Mucosa of rectum (tissue), 2 donors: ENCODE results near the gene PHLDB1.
"Not testable (repeated sequence)": the region's sequence is repeated elsewhere in the genome, so short reads cannot be mapped to it uniquely, and the experiment has no call there.

Experiments
- H3K27ac ChIP-seq, 2 donors: one replicate each; pipeline ENCODE4 v1.7.0; 2013; ENCODE audit warnings: inconsistent platforms in 2 of 2, low read depth in 2 of 2, low read length in 2 of 2
- H3K27me3 ChIP-seq, 2 donors: one replicate each; pipeline ENCODE4 v1.7.0; 2013; ENCODE audit warnings: low read length in 2 of 2; ENCODE audit not compliant: control insufficient read depth in 2 of 2, insufficient read depth in 2 of 2
- H3K36me3 ChIP-seq, 2 donors: one replicate each; pipeline ENCODE4 v1.7.0; 2013; ENCODE audit warnings: low read length in 2 of 2; ENCODE audit not compliant: control insufficient read depth in 2 of 2, insufficient read depth in 2 of 2
- H3K4me1 ChIP-seq, 2 donors: one replicate each; pipeline ENCODE4 v1.7.0; 2013; ENCODE audit warnings: low read length in 2 of 2, mild to moderate bottlenecking in 1 of 2; ENCODE audit not compliant: control insufficient read depth in 2 of 2, insufficient read depth in 2 of 2
- H3K4me3 ChIP-seq, 2 donors: one replicate each; pipeline ENCODE4 v1.7.0; 2013; ENCODE audit warnings: low read length in 2 of 2
- H3K9ac ChIP-seq, 2 donors: one replicate each; pipeline ENCODE4 v1.7.0; 2013; ENCODE audit warnings: low read length in 2 of 2, low read depth in 1 of 2, mild to moderate bottlenecking in 1 of 2
- H3K9me3 ChIP-seq, 2 donors: one replicate each; pipeline ENCODE4 v1.7.0; 2013; ENCODE audit warnings: low read length in 2 of 2; ENCODE audit not compliant: control insufficient read depth in 2 of 2
- donor health status: healthy.
- donor health status: Normal muscosa, but diverticular disease.

PHLDB1 gene

GRCh38 chr11:118682372-118682771, 75.0 kb downstream of the PHLDB1 start:
- peaks cover 0 to 2% of the 10 kb centered on the region in 2 donors for H3K27me3 ChIP-seq
- H3K36me3 ChIP-seq, result no peaks in the 10 kb centered on the region
- no peak overlapping the region for H3K9ac ChIP-seq
- no peak overlapping the region for H3K4me3 ChIP-seq
- H3K27ac ChIP-seq, result no peak overlapping the region
- H3K9me3 ChIP-seq, result no peaks in the 10 kb centered on the region
- H3K4me1 ChIP-seq, result peaks cover 3 to 12% of the 10 kb centered on the region in 2 donors

- H3K4me3 ChIP-seq, H3K9ac ChIP-seq, H3K36me3 ChIP-seq, H3K27me3 ChIP-seq, H3K27ac ChIP-seq, H3K9me3 ChIP-seq: not testable (repeated sequence)
- H3K4me1 ChIP-seq, result peaks cover 3 to 12% of the 10 kb centered on the region in 2 donors
Measured at GRCh38 chr11:118682939-118683338, 75.5 kb downstream of the PHLDB1 start.

GRCh38 chr11:118684187-118684586, 76.8 kb downstream of the PHLDB1 start:
- Histone ChIP-seq H3K27ac (no peak overlapping the region), H3K9ac (no peak overlapping the region), H3K27me3 (peaks cover 0 to 2% of the 10 kb centered on the region in 2 donors)

GRCh38 chr11:118687906-118688305, 80.5 kb downstream of the PHLDB1 start:
- no peaks in the 10 kb centered on the region for H3K27me3 ChIP-seq
- H3K9me3 ChIP-seq, result no peaks in the 10 kb centered on the region
- H3K36me3 ChIP-seq, result no peaks in the 10 kb centered on the region
- no peak overlapping the region for H3K4me3 ChIP-seq
- peaks cover 5 to 10% of the 10 kb centered on the region in 2 donors for H3K4me1 ChIP-seq
- no peak overlapping the region for H3K9ac ChIP-seq
- no peak overlapping the region for H3K27ac ChIP-seq

More at GRCh38 chr11:118684187-118684586, 76.8 kb downstream of the PHLDB1 start:
- H3K9me3 ChIP-seq, result no peaks in the 10 kb centered on the region
- H3K4me1 ChIP-seq, result peaks cover 3 to 7% of the 10 kb centered on the region in 2 donors
- H3K4me3 ChIP-seq, result no peak overlapping the region
- no peaks in the 10 kb centered on the region for H3K36me3 ChIP-seq

GRCh38 chr11:118688339-118688738, 80.9 kb downstream of the PHLDB1 start:
- H3K27me3 ChIP-seq, H3K9me3 ChIP-seq, H3K36me3 ChIP-seq, H3K9ac ChIP-seq, H3K27ac ChIP-seq, H3K4me3 ChIP-seq: not testable (repeated sequence)
- H3K4me1 ChIP-seq, result peaks cover 5 to 10% of the 10 kb centered on the region in 2 donors

- Histone ChIP-seq H3K27ac (no peak overlapping the region), H3K4me1 (peaks cover 10% of the 10 kb centered on the region in 2 donors), H3K36me3 (no peaks in the 10 kb centered on the region), H3K4me3 (peak overlapping the region in 1 of 2 donors; percentile 37), H3K9ac (peak overlapping the region in 1 of 2 donors; percentile 26), H3K27me3 (no peaks in the 10 kb centered on the region), H3K9me3 (no peaks in the 10 kb centered on the region)
Measured at GRCh38 chr11:118688851-118689502, 81.6 kb downstream of the PHLDB1 start.

- Histone ChIP-seq H3K4me3 (peak overlapping the region; percentile 17 to 37), H3K27ac (no peak overlapping the region), H3K4me1 (peaks cover 10% of the 10 kb centered on the region in 2 donors), H3K27me3 (no peaks in the 10 kb centered on the region), H3K9me3 (no peaks in the 10 kb centered on the region), H3K36me3 (no peaks in the 10 kb centered on the region), H3K9ac (peak overlapping the region in 1 of 2 donors; percentile 26)
Measured at GRCh38 chr11:118689503-118689851, 82.1 kb downstream of the PHLDB1 start.

GRCh38 chr11:118689852-118690552, 82.6 kb downstream of the PHLDB1 start:
- H3K27me3 ChIP-seq, result no peaks in the 10 kb centered on the region

GRCh38 chr11:118690553-118691304, 83.3 kb downstream of the PHLDB1 start:
- Histone ChIP-seq H3K9ac (no peak overlapping the region), H3K27ac (peak overlapping the region in 1 of 2 donors; percentile 9), H3K9me3 (no peaks in the 10 kb centered on the region), H3K4me1 (peaks cover 10% of the 10 kb centered on the region in 2 donors), H3K27me3 (no peaks in the 10 kb centered on the region), H3K4me3 (no peak overlapping the region), H3K36me3 (no peaks in the 10 kb centered on the region)

More at GRCh38 chr11:118689852-118690552, 82.6 kb downstream of the PHLDB1 start:
- H3K9ac ChIP-seq, result peak overlapping the region; percentile 81 to 83
- H3K4me3 ChIP-seq, result peak overlapping the region; percentile 76 to 80
- H3K27ac ChIP-seq, result peak overlapping the region; percentile 82 to 85
- H3K36me3 ChIP-seq, result no peaks in the 10 kb centered on the region
- peaks cover 10% of the 10 kb centered on the region in 2 donors for H3K4me1 ChIP-seq
- H3K9me3 ChIP-seq, result no peaks in the 10 kb centered on the region
